OCI-LY7 (cell line): Measurements from ENCODE around the gene PLA2G4A. TPM values are rescaled to one million over a fixed set of nuclear protein-coding genes. Genes with fewer than 3 reads are reported as not detected.

ENCODE experiments used
- BruUV-seq: library from RNA; stranded (reverse); fragments of 400-500 nt; replicated peaks from 2 replicates; lab custom pipeline; 2021; lab: Mats Ljungman, UMichigan
- CTCF ChIA-PET: fragments of 300-600 bp; sonication (Branson Sonifier 250); formaldehyde crosslinking; loops from one replicate; lab custom pipeline; 2022; ENCODE audit warnings: antibody characterized with exemption; ENCODE audit not compliant: unreplicated experiment; lab: Charles Lee
- POLR2A ChIA-PET: fragments of 300-600 bp; sonication (Branson Sonifier 250); formaldehyde crosslinking; loops from one replicate; lab custom pipeline; 2022; ENCODE audit warnings: antibody characterized with exemption; lab: Charles Lee
- DNase-seq: peaks from one replicate; pipeline ENCODE4 v3.0.0-alpha.2; 2015; ENCODE audit warnings: low spot score
- H2AFZ ChIP-seq: fragments of 200-600 bp; sonication (generic), shearing (Covaris generic); 2 replicates; pipeline ENCODE4 v1.6.1; 2014; ENCODE audit warnings: mild to moderate bottlenecking, antibody characterized with exemption, low read length, moderate library complexity
- H3K27ac ChIP-seq: fragments of 200-600 bp; sonication (generic); 2 replicates; pipeline ENCODE4 v1.5.1; 2014; ENCODE audit warnings: mixed run types, low read depth, mild to moderate bottlenecking, moderate library complexity, low read length, inconsistent platforms; ENCODE audit not compliant: poor library complexity, severe bottlenecking
- H3K36me3 ChIP-seq: fragments of 200-600 bp; sonication (generic); 2 replicates; pipeline ENCODE4 v1.6.1; 2014; ENCODE audit warnings: mild to moderate bottlenecking, antibody characterized with exemption, low read length, moderate library complexity, mixed read lengths; ENCODE audit not compliant: insufficient read depth
- H3K4me1 ChIP-seq: fragments of 200-600 bp; sonication (generic); 2 replicates; pipeline ENCODE4 v1.5.1; 2014; ENCODE audit warnings: mild to moderate bottlenecking, low read length; ENCODE audit not compliant: insufficient read depth, poor library complexity, severe bottlenecking
- H3K4me2 ChIP-seq: fragments of 200-600 bp; sonication (generic); 2 replicates; pipeline ENCODE4 v1.6.1; 2014; ENCODE audit warnings: mild to moderate bottlenecking, low read length
- H3K4me3 ChIP-seq: fragments of 200-600 bp; sonication (generic); 2 replicates; pipeline ENCODE4 v1.5.1; 2014; ENCODE audit warnings: mild to moderate bottlenecking, low read depth, low read length; ENCODE audit not compliant: poor library complexity, severe bottlenecking
- H3K79me2 ChIP-seq: fragments of 200-600 bp; sonication (generic); 2 replicates; pipeline ENCODE4 v1.6.1; 2016; ENCODE audit warnings: low read depth, mild to moderate bottlenecking, low read length, moderate library complexity, mixed read lengths; ENCODE audit not compliant: insufficient read depth
- H3K9me2 ChIP-seq: fragments of 200-600 bp; sonication (generic); 2 replicates; pipeline ENCODE4 v1.6.1; 2016; ENCODE audit warnings: mild to moderate bottlenecking, low read length, mixed read lengths; ENCODE audit not compliant: insufficient read depth
- H3K9me3 ChIP-seq: fragments of 200-600 bp; sonication (generic); 2 replicates; pipeline ENCODE4 v1.6.1; 2014; ENCODE audit warnings: mild to moderate bottlenecking, mixed run types, low read length, mixed read lengths
- H4K20me1 ChIP-seq: fragments of 200-600 bp; sonication (generic); 2 replicates; pipeline ENCODE4 v1.6.1; 2014; ENCODE audit warnings: mild to moderate bottlenecking, antibody characterized with exemption, low read length, moderate library complexity, mixed read lengths; ENCODE audit not compliant: insufficient read depth
- CTCF ChIP-seq: fragments of 200-600 bp; sonication (generic); conservative IDR thresholded peaks from 2 replicates; pipeline ENCODE4 v1.5.1; 2014; ENCODE audit warnings: mild to moderate bottlenecking, antibody characterized with exemption, low read length, moderate library complexity, mixed read lengths
- EZH2phosphoT487 ChIP-seq: fragments of 200-600 bp; sonication (generic); IDR thresholded peaks from 2 replicates; pipeline ENCODE4 v1.6.1; 2018; ENCODE audit warnings: low read depth, borderline replicate concordance, mild to moderate bottlenecking, mixed run types, antibody characterized with exemption, low read length, moderate library complexity, mixed read lengths
- intact Hi-C: fragments of 100-400 bp; cut with micrococcal nuclease; formaldehyde crosslinking; loops from one replicate; pipeline ENCODE4 v1.10.0; 2022; ENCODE audit not compliant: unreplicated experiment
- total RNA-seq, 2 experiments: library from RNA; depleted of rRNA in 1 of 2; stranded (reverse); fragments of >200 nt in 1 of 2; shearing (Covaris generic) in 1 of 2; gene quantifications; 2 replicates each; pipeline ENCODE4 v1.2.3, GENCODE V29; 2014 to 2022

PLA2G4A gene
- total RNA-seq, 2 experiments from 2014 or later: not detected

GRCh38 chr1:186897008-186897407 lies 68.3 kb downstream of the PLA2G4A start:
- H3K4me1 ChIP-seq: no peaks in the 10 kb centered on the region
- H4K20me1 ChIP-seq: no peaks in the 10 kb centered on the region
- H3K9me3 ChIP-seq: no peaks in the 10 kb centered on the region
- intact Hi-C loops: no loop called here
- H3K4me3 ChIP-seq: no peak overlapping the region
- H2AFZ ChIP-seq: no peak overlapping the region
- TF ChIP-seq CTCF (no peak), EZH2phosphoT487 (no peak)
- no peak overlapping the region for H3K4me2 ChIP-seq
- ChIA-PET POLR2A (interaction anchor here (0.6 to 0.7 kb wide), 2 partner anchors 527 to 812 kb away, joined by 3 read pairs; no protein-coding TSS in a partner anchor), CTCF (no interaction called here)
- no peaks in the 10 kb centered on the region for H3K79me2 ChIP-seq
- DNase-seq: no peak
- no peak overlapping the region for H3K27ac ChIP-seq
- no peaks in the 10 kb centered on the region for H3K9me2 ChIP-seq
- H3K36me3 ChIP-seq: no peaks in the 10 kb centered on the region
- BruUV-seq: no TSS peak

- CTCF ChIA-PET: no interaction called here
- Histone ChIP-seq H3K9me2 (no peaks in the 10 kb centered on the region), H3K27ac (no peak overlapping the region), H3K79me2 (no peaks in the 10 kb centered on the region), H3K4me3 (no peak overlapping the region), H3K9me3 (no peaks in the 10 kb centered on the region), H3K4me2 (no peak overlapping the region), H3K36me3 (no peaks in the 10 kb centered on the region), H4K20me1 (no peaks in the 10 kb centered on the region), H3K4me1 (no peaks in the 10 kb centered on the region), H2AFZ (no peak overlapping the region)
- BruUV-seq: no TSS peak
- POLR2A ChIA-PET: no interaction called here
- DNase-seq: no peak
- no peak for TF ChIP-seq EZH2phosphoT487
- no peak for TF ChIP-seq CTCF
- intact Hi-C loops: no loop called here
Observed at GRCh38 chr1:186899577-186899976, 70.8 kb downstream of the PLA2G4A start.

GRCh38 chr1:186899977-186900376 lies 71.2 kb downstream of the PLA2G4A start:
- POLR2A ChIA-PET: no interaction called here
- intact Hi-C loops: no loop called here

More at GRCh38 chr1:186899977-186900376, 71.2 kb downstream of the PLA2G4A start:
- H4K20me1 ChIP-seq: no peaks in the 10 kb centered on the region
- no peak for DNase-seq
- H3K27ac ChIP-seq: no peak overlapping the region
- TF ChIP-seq CTCF (no peak), EZH2phosphoT487 (no peak)
- H2AFZ ChIP-seq: no peak overlapping the region
- BruUV-seq: no TSS peak
- no peaks in the 10 kb centered on the region for H3K9me2 ChIP-seq
- no peak overlapping the region for H3K4me2 ChIP-seq
- CTCF ChIA-PET: no interaction called here
- no peaks in the 10 kb centered on the region for H3K4me1 ChIP-seq
- H3K4me3 ChIP-seq: no peak overlapping the region
- no peaks in the 10 kb centered on the region for H3K36me3 ChIP-seq
- no peaks in the 10 kb centered on the region for H3K9me3 ChIP-seq
- H3K79me2 ChIP-seq: no peaks in the 10 kb centered on the region
